K562 (cell line): Measurements from ENCODE around the gene SAMD11. TPM values are rescaled to one million over a fixed set of nuclear protein-coding genes. Genes with fewer than 3 reads are reported as not detected.
A peak's percentile ranks its signal among the peaks of the same experiment; 100 is the strongest.

Experiments used
- GABPB1 ChIP-seq: sonication (generic); formaldehyde crosslinking; IDR thresholded peaks from 2 replicates; pipeline ENCODE4 v1.8.0; 2022; ENCODE audit warnings: mild to moderate bottlenecking, missing genetic modification reagents
- HDAC2 ChIP-seq: fragments of 450-650 bp; IDR thresholded peaks from 2 replicates; pipeline ENCODE4 v1.6.1; 2016; ENCODE audit warnings: mild to moderate bottlenecking
- JUND ChIP-seq, 2 experiments: IDR thresholded peaks; 2 replicates in 1 of 2; 3 replicates in 1 of 2; pipeline ENCODE4 v1.6.1; 2011; ENCODE audit warnings: borderline replicate concordance in 2 of 2, low read depth in 2 of 2, low read length in 2 of 2, improper control_type of control experiment in 1 of 2, missing biosample characterization in 1 of 2, missing genetic modification characterization in 1 of 2, missing genetic modification reagents in 1 of 2
- MIER1 ChIP-seq: fragments of 450-650 bp; IDR thresholded peaks from 2 replicates; pipeline ENCODE4 v1.6.1; 2016; ENCODE audit warnings: antibody characterized with exemption, mild to moderate bottlenecking, low read depth
- NFXL1 ChIP-seq: fragments of 450-650 bp; formaldehyde crosslinking; IDR thresholded peaks from 2 replicates; pipeline ENCODE4 v1.4.0; 2021; ENCODE audit warnings: mild to moderate bottlenecking
- NR1H2 ChIP-seq: sonication (generic); formaldehyde crosslinking; IDR thresholded peaks from 2 replicates; pipeline ENCODE4 v1.4.0; 2020; ENCODE audit warnings: mild to moderate bottlenecking, missing genetic modification reagents
- POLR2G ChIP-seq: fragments of 200-400 bp; formaldehyde crosslinking; IDR thresholded peaks from 2 replicates; pipeline ENCODE4 v1.6.1; 2017; ENCODE audit warnings: low read depth, mild to moderate bottlenecking, antibody characterized with exemption, low read length, moderate library complexity
- POLR3A ChIP-seq: IDR thresholded peaks from 2 replicates; pipeline ENCODE4 v1.6.1; 2011; ENCODE audit warnings: borderline replicate concordance, mild to moderate bottlenecking, moderate library complexity; ENCODE audit not compliant: insufficient read length, insufficient read depth; ENCODE audit errors: extremely low read depth
- PTBP1 ChIP-seq: fragments of 200-400 bp; formaldehyde crosslinking; IDR thresholded peaks from 2 replicates; pipeline ENCODE4 v1.6.1; 2017; ENCODE audit warnings: low read depth, low read length
- RBFOX2 ChIP-seq: fragments of 200-400 bp; formaldehyde crosslinking; IDR thresholded peaks from 2 replicates; pipeline ENCODE4 v1.6.1; 2017; ENCODE audit warnings: low read depth, mild to moderate bottlenecking, low read length, moderate library complexity
- SAFB2 ChIP-seq: fragments of 200-400 bp; formaldehyde crosslinking; IDR thresholded peaks from 2 replicates; pipeline ENCODE4 v1.6.1; 2018; ENCODE audit warnings: borderline replicate concordance, low read length, low read depth, moderate library complexity; ENCODE audit not compliant: severe bottlenecking
- TBL1XR1 ChIP-seq, 2 experiments: IDR thresholded peaks; 2 replicates each; pipeline ENCODE4 v1.6.1; 2012; ENCODE audit warnings: improper control_type of control experiment in 2 of 2, low read length in 2 of 2, mild to moderate bottlenecking in 1 of 2
- TEAD4 ChIP-seq, 2 experiments: sonication (generic) in 1 of 2; formaldehyde crosslinking in 1 of 2; IDR thresholded peaks; 2 replicates each; pipeline versions ENCODE4 v1.6.1 to v1.8.0; 2012 to 2022; ENCODE audit warnings: borderline replicate concordance in 1 of 2, inconsistent platforms in 1 of 2, low read length in 1 of 2, mild to moderate bottlenecking in 1 of 2, missing genetic modification reagents in 1 of 2
- XRCC3 ChIP-seq: fragments of 450-650 bp; IDR thresholded peaks from 2 replicates; pipeline ENCODE4 v1.6.1; 2017; ENCODE audit warnings: mild to moderate bottlenecking, moderate library complexity
- ZFP1 ChIP-seq: fragments of 450-650 bp; formaldehyde crosslinking; IDR thresholded peaks from 2 replicates; pipeline ENCODE4 v1.4.0; 2020; ENCODE audit warnings: mild to moderate bottlenecking, mixed read lengths
- ZFX ChIP-seq: sonication (generic); formaldehyde crosslinking; IDR thresholded peaks from 2 replicates; pipeline ENCODE4 v1.8.0; 2022; ENCODE audit warnings: mild to moderate bottlenecking, missing genetic modification reagents, moderate library complexity
- ZNF668 ChIP-seq: fragments of 250-450 bp; sonication (Bioruptor Pico); IDR thresholded peaks from 2 replicates; pipeline ENCODE4 v1.8.0; 2022; ENCODE audit warnings: mild to moderate bottlenecking, inconsistent platforms
- ZNF77 ChIP-seq: fragments of 250-450 bp; sonication (Bioruptor Pico); IDR thresholded peaks from 2 replicates; pipeline ENCODE4 v1.5.0; 2020
- polyA plus RNA-seq, 8 experiments: library from polyadenylated mRNA; depleted of rRNA in 4 of 8; stranded (reverse) in 5 of 8; unstranded in 3 of 8; fragments of >200 nt; fragmentation: Nextera tagmentation in 2 of 8; fragmentation: Illumina TruSeq in 1 of 8; extraction: Ambion mirVana in 2 of 8; extraction: Trizol in 1 of 8; gene quantifications; 2 replicates each; pipeline versions ENCODE4 v1.2.1 to v1.2.3, GENCODE V29; 2011 to 2014; ENCODE audit warnings: inconsistent platforms in 1 of 8, missing spikeins in 1 of 8
- total RNA-seq, 7 experiments: library from RNA; depleted of rRNA in 6 of 7; stranded (reverse); fragments of >200 nt in 6 of 7; fragmentation: Illumina TruSeq in 2 of 7; extraction: Trizol in 2 of 7; gene quantifications; 2 replicates each; pipeline versions ENCODE4 v1.2.1 to v1.2.3, GENCODE V29; 2011 to 2021; ENCODE audit warnings: low replicate concordance in 1 of 7
- TF ChIP-seq, protein P1 (sequence below), 2 experiments: IDR thresholded peaks; 2 replicates each; pipeline ENCODE4 v1.6.1; 2011; ENCODE audit warnings: borderline replicate concordance in 1 of 2, control low read depth in 1 of 2, low read depth in 1 of 2, low read length in 1 of 2, mild to moderate bottlenecking in 1 of 2, mixed read lengths in 1 of 2, moderate library complexity in 1 of 2; ENCODE audit not compliant: insufficient read depth in 1 of 2, insufficient read length in 1 of 2, poor library complexity in 1 of 2, severe bottlenecking in 1 of 2; ENCODE audit errors: extremely low read depth in 1 of 2
- TF ChIP-seq, protein P2 (sequence below), 2 experiments: fragments of 450-650 bp; conservative IDR thresholded peaks; 2 replicates each; pipeline ENCODE4 v1.6.1; 2017; ENCODE audit warnings: mild to moderate bottlenecking in 2 of 2, moderate library complexity in 2 of 2

The SAMD11 gene
- total and polyA plus RNA-seq, 9 of the 15 experiments (the other 6 are each of a cell fraction or from before 2014, with no cell fraction given) = 0.07 to 0.82 (median 0.11) TPM; not detected in 2

- TF ChIP-seq GABPB1 (CRISPR knock-in tag) (peak; percentile 54; the same call in 1 of the 2 replicates), ZFP1 (CRISPR knock-in tag) (no peak), ZNF77 (no peak), TBL1XR1 (IDR thresholded peaks at IDR 0.05; ENCODE audit: low read length in 2 of 2) (0 out of 4 replicates have a peak, but pooled peaks of 1 of the 2 experiments have one; percentile 34), SAFB2 (no peak), RBFOX2 (peak; percentile 13; the same call in 1 of the 2 replicates), POLR2G (no peak; the same call in 1 of the 2 replicates), ZNF668 (no peak), PTBP1 (no peak), ZFX (no peak), HDAC2 (no peak), MIER1 (no peak), NR1H2 (CRISPR knock-in tag) (no peak), JUND (IDR thresholded peaks at IDR 0.05; ENCODE audit: borderline replicate concordance, low read depth, low read length) (no peak), JUND (tag; IDR thresholded peaks at IDR 0.05; ENCODE audit: borderline replicate concordance, low read depth, low read length) (no peak), TEAD4 (IDR thresholded peaks at IDR 0.05; ENCODE audit: low read length) (no peak), TEAD4 (CRISPR knock-in tag; IDR thresholded peaks at IDR 0.05; ENCODE audit: borderline replicate concordance) (no peak), NFXL1 (CRISPR knock-in tag) (no peak), POLR3A (no peak), XRCC3 (no peak)
- TF ChIP-seq, protein P1, sequence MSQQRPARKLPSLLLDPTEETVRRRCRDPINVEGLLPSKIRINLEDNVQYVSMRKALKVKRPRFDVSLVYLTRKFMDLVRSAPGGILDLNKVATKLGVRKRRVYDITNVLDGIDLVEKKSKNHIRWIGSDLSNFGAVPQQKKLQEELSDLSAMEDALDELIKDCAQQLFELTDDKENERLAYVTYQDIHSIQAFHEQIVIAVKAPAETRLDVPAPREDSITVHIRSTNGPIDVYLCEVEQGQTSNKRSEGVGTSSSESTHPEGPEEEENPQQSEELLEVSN (IDR thresholded peaks at IDR 0.05; ENCODE audit: borderline replicate concordance in 1 of 2, extremely low read depth in 1 of 2, insufficient read depth in 1 of 2, insufficient read length in 1 of 2, low read depth in 1 of 2, low read length in 1 of 2, poor library complexity in 1 of 2, severe bottlenecking in 1 of 2) = peak; percentile 17 to 23
- TF ChIP-seq, protein P2, sequence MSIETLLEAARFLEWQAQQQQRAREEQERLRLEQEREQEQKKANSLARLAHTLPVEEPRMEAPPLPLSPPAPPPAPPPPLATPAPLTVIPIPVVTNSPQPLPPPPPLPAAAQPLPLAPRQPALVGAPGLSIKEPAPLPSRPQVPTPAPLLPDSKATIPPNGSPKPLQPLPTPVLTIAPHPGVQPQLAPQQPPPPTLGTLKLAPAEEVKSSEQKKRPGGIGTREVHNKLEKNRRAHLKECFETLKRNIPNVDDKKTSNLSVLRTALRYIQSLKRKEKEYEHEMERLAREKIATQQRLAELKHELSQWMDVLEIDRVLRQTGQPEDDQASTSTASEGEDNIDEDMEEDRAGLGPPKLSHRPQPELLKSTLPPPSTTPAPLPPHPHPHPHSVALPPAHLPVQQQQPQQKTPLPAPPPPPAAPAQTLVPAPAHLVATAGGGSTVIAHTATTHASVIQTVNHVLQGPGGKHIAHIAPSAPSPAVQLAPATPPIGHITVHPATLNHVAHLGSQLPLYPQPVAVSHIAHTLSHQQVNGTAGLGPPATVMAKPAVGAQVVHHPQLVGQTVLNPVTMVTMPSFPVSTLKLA (conservative IDR thresholded peaks at IDR 0.05) = no peak
Measured at GRCh38 chr1:940107-941014, 16.6 kb downstream of the SAMD11 start (continued).
